HepG2 (cell line): ENCODE data around the gene LZTS2. TPM values are rescaled to one million over a fixed set of nuclear protein-coding genes. Genes with fewer than 3 reads are reported as not detected.
A peak's percentile ranks its signal among the peaks of the same experiment; 100 is the strongest.

ENCODE experiments used
- ATF6 ChIP-seq: sonication (generic); formaldehyde crosslinking; conservative IDR thresholded peaks from 2 replicates; pipeline ENCODE4 v1.4.0; 2020; ENCODE audit warnings: missing genetic modification reagents
- DMAP1 ChIP-seq: IDR thresholded peaks from 2 replicates; pipeline ENCODE4 v1.6.1; 2016
- FOXC1 ChIP-seq: sonication (generic); formaldehyde crosslinking; IDR thresholded peaks from 2 replicates; pipeline ENCODE4 v1.8.0; 2022; ENCODE audit warnings: mild to moderate bottlenecking, missing genetic modification reagents, borderline replicate concordance
- FOXJ3 ChIP-seq: sonication (generic); formaldehyde crosslinking; IDR thresholded peaks from 2 replicates; pipeline ENCODE4 v1.4.0; 2020; ENCODE audit warnings: missing genetic modification reagents, mild to moderate bottlenecking, borderline replicate concordance
- KLF6 ChIP-seq: IDR thresholded peaks from 2 replicates; pipeline ENCODE4 v1.8.0; 2016; ENCODE audit warnings: missing biosample characterization, missing genetic modification reagents
- RARA ChIP-seq: IDR thresholded peaks from 2 replicates; pipeline ENCODE4 v1.6.1; 2016; ENCODE audit warnings: missing genetic modification reagents, missing compliant biosample characterization
- RARG ChIP-seq: sonication (generic); formaldehyde crosslinking; IDR thresholded peaks from 2 replicates; pipeline ENCODE4 v1.4.0; 2020; ENCODE audit warnings: low read depth, mild to moderate bottlenecking, missing genetic modification reagents
- RBM22 ChIP-seq: fragments of 200-400 bp; formaldehyde crosslinking; optimal IDR thresholded peaks from 2 replicates; pipeline ENCODE3; 2017; ENCODE audit warnings: mild to moderate bottlenecking, low read length, moderate library complexity
- ZFP82 ChIP-seq: sonication (generic); formaldehyde crosslinking; IDR thresholded peaks from 2 replicates; pipeline ENCODE4 v1.5.1; 2020; ENCODE audit warnings: mild to moderate bottlenecking, missing genetic modification reagents, borderline replicate concordance
- ZFY ChIP-seq: sonication (generic); formaldehyde crosslinking; IDR thresholded peaks from 2 replicates; pipeline ENCODE4 v1.4.0; 2020; ENCODE audit warnings: missing genetic modification reagents
- ZNF251 ChIP-seq: sonication (generic); formaldehyde crosslinking; IDR thresholded peaks from 2 replicates; pipeline ENCODE4 v1.9.0; 2021; ENCODE audit warnings: mild to moderate bottlenecking, missing genetic modification reagents
- ZNF441 ChIP-seq: sonication (generic); formaldehyde crosslinking; IDR thresholded peaks from 2 replicates; pipeline ENCODE4 v1.7.0; 2021; ENCODE audit warnings: missing genetic modification reagents, borderline replicate concordance
- ZNF609 ChIP-seq: sonication (generic); formaldehyde crosslinking; IDR thresholded peaks from 2 replicates; pipeline ENCODE4 v1.4.0; 2020; ENCODE audit warnings: mild to moderate bottlenecking, missing genetic modification reagents, borderline replicate concordance
- ZNF619 ChIP-seq: sonication (generic); formaldehyde crosslinking; IDR thresholded peaks from 2 replicates; pipeline ENCODE4 v1.4.0; 2020; ENCODE audit warnings: mild to moderate bottlenecking, missing genetic modification reagents
- polyA plus RNA-seq, 8 experiments: library from polyadenylated mRNA; depleted of rRNA in 3 of 8; stranded (reverse) in 7 of 8; unstranded in 1 of 8; fragments of >200 nt; fragmentation: Illumina TruSeq in 4 of 8; extraction: Trizol in 4 of 8; gene quantifications; 2 replicates each; pipeline versions ENCODE4 v1.2.1 to v1.2.3, GENCODE V29; 2011 to 2016; ENCODE audit warnings: low read depth in 4 of 8, missing spikeins in 1 of 8, mixed read lengths in 1 of 8; ENCODE audit not compliant: insufficient read depth in 1 of 8
- total RNA-seq, 5 experiments: library from RNA; depleted of rRNA; stranded (reverse); fragments of >200 nt; fragmentation: Illumina TruSeq; extraction: Trizol; gene quantifications; 2 replicates each; pipeline ENCODE4 v1.2.3, GENCODE V29; 2016; ENCODE audit warnings: low read depth in 1 of 5
- TF ChIP-seq, protein P1 (sequence below), 2 experiments: sonication (generic) in 1 of 2; formaldehyde crosslinking in 1 of 2; IDR thresholded peaks; 2 replicates each; pipeline versions ENCODE4 v1.4.0 to v1.6.1; 2016 to 2020; ENCODE audit warnings: borderline replicate concordance in 1 of 2, low read depth in 1 of 2, mild to moderate bottlenecking in 1 of 2, missing genetic modification reagents in 1 of 2

LZTS2 gene
- total and polyA plus RNA-seq, 2 of the 13 experiments (the other 11 are each of a cell fraction or from before 2014, with no cell fraction given), result 43.6 to 65.6 TPM

DNA sequence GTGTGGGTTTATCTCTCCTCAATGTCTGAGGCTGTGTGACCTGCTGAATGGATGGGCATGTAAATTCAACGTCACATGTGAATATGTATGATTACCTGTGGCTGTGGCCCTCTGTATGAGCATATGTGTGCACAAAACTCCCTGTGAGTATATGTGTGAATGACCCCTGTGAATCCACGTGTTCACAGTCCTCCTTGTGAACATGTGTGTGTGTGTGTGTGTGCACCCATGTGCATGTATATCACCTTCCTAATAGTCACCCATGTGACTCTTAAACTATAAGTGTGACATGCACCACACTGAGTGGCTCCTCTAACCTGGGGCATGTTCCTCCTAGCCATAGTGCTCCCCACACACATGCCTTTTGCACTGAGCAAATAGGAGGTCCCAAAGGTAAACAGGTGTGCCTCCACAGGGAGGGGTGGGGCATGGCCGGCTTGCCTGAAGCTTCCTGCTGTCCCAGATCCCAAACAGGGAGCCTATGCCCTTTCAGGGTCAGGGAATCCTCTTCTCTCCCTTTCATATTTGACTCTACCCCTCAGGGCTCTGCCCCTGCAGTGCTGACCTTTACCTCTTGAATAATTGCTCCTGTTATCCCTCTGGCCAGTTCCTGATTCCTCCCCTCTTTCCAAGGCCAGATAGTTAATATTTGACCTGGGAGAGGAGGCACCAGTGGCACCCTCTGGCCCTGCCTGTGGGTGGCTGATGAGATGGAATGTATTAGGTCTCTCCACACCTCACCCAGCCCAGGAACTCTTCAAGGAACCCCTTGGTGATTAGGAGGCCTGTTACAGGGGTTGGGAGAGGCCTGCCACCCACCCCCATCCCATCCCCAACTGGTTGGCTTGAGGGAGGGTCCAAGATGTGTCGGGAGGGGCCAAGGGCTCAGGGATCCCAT is 28.4 kb upstream of the LZTS2 start (continued):
- TF ChIP-seq ATF6 (CRISPR knock-in tag) (no peak), RBM22 (peak; percentile 36), ZNF619 (CRISPR knock-in tag) (no peak), ZNF441 (CRISPR knock-in tag) (no peak), RARA (CRISPR knock-in tag) (peak; percentile 99), KLF6 (CRISPR knock-in tag) (peak; percentile 39; the same call in 1 of the 2 replicates), DMAP1 (CRISPR knock-in tag) (peak; percentile 84), ZNF251 (CRISPR knock-in tag) (no peak), ZFP82 (CRISPR knock-in tag) (no peak; the same call in 1 of the 2 replicates), ZFY (0 out of 2 replicates have a peak, but pooled peaks have one; percentile 30), FOXC1 (CRISPR knock-in tag) (0 out of 2 replicates have a peak, but pooled peaks have one; percentile 17), RARG (CRISPR knock-in tag) (no peak), FOXJ3 (CRISPR knock-in tag) (peak; percentile 86; the same call in 1 of the 2 replicates), ZNF609 (CRISPR knock-in tag) (peak; percentile 89; the same call in 1 of the 2 replicates)
- TF ChIP-seq, protein P1, sequence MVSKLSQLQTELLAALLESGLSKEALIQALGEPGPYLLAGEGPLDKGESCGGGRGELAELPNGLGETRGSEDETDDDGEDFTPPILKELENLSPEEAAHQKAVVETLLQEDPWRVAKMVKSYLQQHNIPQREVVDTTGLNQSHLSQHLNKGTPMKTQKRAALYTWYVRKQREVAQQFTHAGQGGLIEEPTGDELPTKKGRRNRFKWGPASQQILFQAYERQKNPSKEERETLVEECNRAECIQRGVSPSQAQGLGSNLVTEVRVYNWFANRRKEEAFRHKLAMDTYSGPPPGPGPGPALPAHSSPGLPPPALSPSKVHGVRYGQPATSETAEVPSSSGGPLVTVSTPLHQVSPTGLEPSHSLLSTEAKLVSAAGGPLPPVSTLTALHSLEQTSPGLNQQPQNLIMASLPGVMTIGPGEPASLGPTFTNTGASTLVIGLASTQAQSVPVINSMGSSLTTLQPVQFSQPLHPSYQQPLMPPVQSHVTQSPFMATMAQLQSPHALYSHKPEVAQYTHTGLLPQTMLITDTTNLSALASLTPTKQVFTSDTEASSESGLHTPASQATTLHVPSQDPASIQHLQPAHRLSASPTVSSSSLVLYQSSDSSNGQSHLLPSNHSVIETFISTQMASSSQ (IDR thresholded peaks at IDR 0.05; ENCODE audit: low read depth), result peak; percentile 97
- TF ChIP-seq, protein P1 (CRISPR knock-in tag; IDR thresholded peaks at IDR 0.05; ENCODE audit: borderline replicate concordance), result peak; percentile 98
